Measurements from ENCODE around the gene SMOC2.
A peak's percentile ranks its signal among the peaks of the same experiment; 100 is the strongest.

GRCh38 chr6:168442646-168443045 is 1.7 kb downstream of the SMOC2 start:
- TF ChIP-seq CTCF (IDR thresholded peaks at IDR 0.05; ENCODE audit: poor library complexity) (no peak), EZH2phosphoT487 (IDR thresholded peaks at IDR 0.05; ENCODE audit: low read depth, severe bottlenecking, unreplicated experiment) (no peak), EZH2 (IDR thresholded peaks at IDR 0.05; ENCODE audit: borderline replicate concordance) (peak; percentile 0)
